DOHH2 (cell line): Measurements from ENCODE around the gene ELAPOR2.

Source experiments
- H3F3A ChIP-seq: fragments of 200-600 bp; sonication (generic), shearing (Covaris generic); 2 replicates; pipeline ENCODE4 v1.6.0; 2016; ENCODE audit warnings: antibody characterized with exemption, mild to moderate bottlenecking; ENCODE audit not compliant: control insufficient read depth, insufficient read depth
- H3K27ac ChIP-seq: fragments of 200-600 bp; sonication (generic); 2 replicates; pipeline ENCODE4 v1.5.1; 2014; ENCODE audit warnings: low read depth, mild to moderate bottlenecking, low read length, moderate library complexity
- H3K27me3 ChIP-seq: fragments of 200-600 bp; sonication (generic); 2 replicates; pipeline ENCODE4 v1.6.1; 2014; ENCODE audit warnings: mild to moderate bottlenecking, low read length, mixed read lengths; ENCODE audit not compliant: control insufficient read depth
- H3K36me3 ChIP-seq: fragments of 200-600 bp; sonication (generic); 2 replicates; pipeline ENCODE4 v1.6.1; 2014; ENCODE audit warnings: mild to moderate bottlenecking, low read length, moderate library complexity, mixed read lengths; ENCODE audit not compliant: control insufficient read depth
- H3K4me1 ChIP-seq: fragments of 200-600 bp; sonication (generic); 2 replicates; pipeline ENCODE4 v1.6.1; 2014; ENCODE audit warnings: mild to moderate bottlenecking, low read length, mixed read lengths; ENCODE audit not compliant: control insufficient read depth
- H3K4me2 ChIP-seq: fragments of 200-600 bp; sonication (generic); 2 replicates; pipeline ENCODE4 v1.6.0; 2014; ENCODE audit warnings: mild to moderate bottlenecking, low read length, moderate library complexity
- H3K4me3 ChIP-seq: fragments of 200-600 bp; sonication (generic); 2 replicates; pipeline ENCODE4 v1.5.1; 2014; ENCODE audit warnings: mild to moderate bottlenecking, low read length, mixed read lengths
- H3K79me2 ChIP-seq: fragments of 200-600 bp; sonication (generic); 2 replicates; pipeline ENCODE4 v1.6.1; 2014; ENCODE audit warnings: mild to moderate bottlenecking, low read length, mixed read lengths; ENCODE audit not compliant: control insufficient read depth
- H3K9me2 ChIP-seq: fragments of 200-600 bp; sonication (generic); replicated peaks from 2 replicates; pipeline ENCODE4 v1.6.1; 2014; ENCODE audit warnings: mild to moderate bottlenecking, low read length, mixed read lengths; ENCODE audit not compliant: control insufficient read depth
- H3K9me3 ChIP-seq: fragments of 200-600 bp; sonication (generic); 2 replicates; pipeline ENCODE4 v1.6.1; 2014; ENCODE audit warnings: antibody characterized with exemption, low read length, mixed read lengths; ENCODE audit not compliant: control insufficient read depth, insufficient read depth
- H4K20me1 ChIP-seq: fragments of 200-600 bp; sonication (generic); 2 replicates; pipeline ENCODE4 v1.6.0; 2014; ENCODE audit warnings: low read depth, mild to moderate bottlenecking, antibody characterized with exemption, low read length, moderate library complexity; ENCODE audit not compliant: control insufficient read depth, insufficient read depth
- CTCF ChIP-seq: fragments of 200-600 bp; sonication (generic); IDR thresholded peaks from one replicate; pipeline ENCODE4 v1.5.1; 2014; ENCODE audit warnings: antibody characterized with exemption, mild to moderate bottlenecking, low read depth, low read length; ENCODE audit not compliant: poor library complexity, severe bottlenecking
- EZH2phosphoT487 ChIP-seq: fragments of 200-600 bp; sonication (generic); IDR thresholded peaks from 2 replicates; pipeline ENCODE4 v1.6.1; 2017; ENCODE audit warnings: borderline replicate concordance, mild to moderate bottlenecking, antibody characterized with exemption, low read length, moderate library complexity, mixed read lengths

Gene ELAPOR2

GRCh38 chr7:87036985-87037384 is 22.5 kb downstream of the ELAPOR2 start:
- no peak for TF ChIP-seq CTCF
- no peak for TF ChIP-seq EZH2phosphoT487
- H3K79me2 ChIP-seq: peaks cover 4% of the 10 kb centered on the region; the same call in 1 of the 2 replicates

GRCh38 chr7:87032604-87033339 is 26.7 kb downstream of the ELAPOR2 start:
- TF ChIP-seq EZH2phosphoT487 (no peak), CTCF (no peak)
- no peaks in the 10 kb centered on the region for H3K36me3 ChIP-seq
- no peaks in the 10 kb centered on the region for H4K20me1 ChIP-seq
- H3K27me3 ChIP-seq: no peaks in the 10 kb centered on the region
- no peak overlapping the region for H3K4me2 ChIP-seq
- peaks cover 4% of the 10 kb centered on the region; the same call in 1 of the 2 replicates for H3K9me3 ChIP-seq
- H3K9me2 ChIP-seq: no peaks in the 10 kb centered on the region
- no peaks in the 10 kb centered on the region for H3F3A ChIP-seq
- no peaks in the 10 kb centered on the region for H3K79me2 ChIP-seq
- H3K4me1 ChIP-seq: peaks cover 28% of the 10 kb centered on the region
- H3K27ac ChIP-seq: no peak overlapping the region
- no peak overlapping the region for H3K4me3 ChIP-seq

More at GRCh38 chr7:87036985-87037384, 22.5 kb downstream of the ELAPOR2 start:
- Histone ChIP-seq H3F3A (no peaks in the 10 kb centered on the region), H3K9me3 (no peaks in the 10 kb centered on the region), H3K36me3 (no peaks in the 10 kb centered on the region), H4K20me1 (no peaks in the 10 kb centered on the region), H3K4me3 (no peak overlapping the region), H3K4me1 (peaks cover 13% of the 10 kb centered on the region), H3K27ac (no peak overlapping the region), H3K9me2 (no peaks in the 10 kb centered on the region), H3K4me2 (no peak overlapping the region), H3K27me3 (no peaks in the 10 kb centered on the region)

GRCh38 chr7:87029078-87029477 is 30.4 kb downstream of the ELAPOR2 start:
- Histone ChIP-seq H3K4me1 (peaks cover 37% of the 10 kb centered on the region), H3K4me2 (no peak overlapping the region), H3F3A (no peaks in the 10 kb centered on the region), H3K4me3 (no peak overlapping the region), H3K79me2 (no peaks in the 10 kb centered on the region; the same call in 1 of the 2 replicates), H3K36me3 (no peaks in the 10 kb centered on the region), H3K9me2 (no peaks in the 10 kb centered on the region), H3K27me3 (no peaks in the 10 kb centered on the region), H3K27ac (no peak overlapping the region), H4K20me1 (no peaks in the 10 kb centered on the region), H3K9me3 (peaks cover 4% of the 10 kb centered on the region; the same call in 1 of the 2 replicates)
- TF ChIP-seq EZH2phosphoT487: no peak
- TF ChIP-seq CTCF: no peak
